Smooth muscle cell of the pulmonary artery (primary cell): ENCODE results near the gene OLIG2. TPM values are rescaled to one million over a fixed set of nuclear protein-coding genes. Genes with fewer than 3 reads are reported as not detected.

Experiments used
- total RNA-seq: library from RNA; depleted of rRNA; stranded (reverse); fragments of >200 nt; gene quantifications from 2 replicates; pipeline ENCODE4 v1.2.3, GENCODE V29; 2014

OLIG2 gene
- total RNA-seq, result not detected in 2 replicates

GRCh38 chr21:33025489-33026442, at the start of gene OLIG2:
Gene OLIG2 (plus strand): TSS chr21:33025935. CDS start chr21:33026863, 928 bp downstream.

GRCh38 chr21:33069994-33070743, 44.4 kb downstream of the OLIG2 start, which contains the start of gene OLIG1:
Gene OLIG1 (plus strand): TSS chr21:33070141. CDS start chr21:33070247, 106 bp downstream.

Other genes with a start within 250 kb of the OLIG2 start
- gene OLIG1, start 44.2 kb downstream of the OLIG2 start, total RNA-seq, result not detected in 2 replicates
- gene IFNAR2, start 204.0 kb downstream of the OLIG2 start, total RNA-seq, result 9.1 TPM in 2 replicates
- gene IL10RB, start 240.4 kb downstream of the OLIG2 start, total RNA-seq, result 46.7 and 57.7 TPM in 2 replicates